ENCODE measurements around the gene KDELR3. TPM values are rescaled to one million over a fixed set of nuclear protein-coding genes. Genes with fewer than 3 reads are reported as not detected.

The KDELR3 gene
- total RNA-seq, 1 donor from 2014 or later: 7.1 TPM

DNA sequence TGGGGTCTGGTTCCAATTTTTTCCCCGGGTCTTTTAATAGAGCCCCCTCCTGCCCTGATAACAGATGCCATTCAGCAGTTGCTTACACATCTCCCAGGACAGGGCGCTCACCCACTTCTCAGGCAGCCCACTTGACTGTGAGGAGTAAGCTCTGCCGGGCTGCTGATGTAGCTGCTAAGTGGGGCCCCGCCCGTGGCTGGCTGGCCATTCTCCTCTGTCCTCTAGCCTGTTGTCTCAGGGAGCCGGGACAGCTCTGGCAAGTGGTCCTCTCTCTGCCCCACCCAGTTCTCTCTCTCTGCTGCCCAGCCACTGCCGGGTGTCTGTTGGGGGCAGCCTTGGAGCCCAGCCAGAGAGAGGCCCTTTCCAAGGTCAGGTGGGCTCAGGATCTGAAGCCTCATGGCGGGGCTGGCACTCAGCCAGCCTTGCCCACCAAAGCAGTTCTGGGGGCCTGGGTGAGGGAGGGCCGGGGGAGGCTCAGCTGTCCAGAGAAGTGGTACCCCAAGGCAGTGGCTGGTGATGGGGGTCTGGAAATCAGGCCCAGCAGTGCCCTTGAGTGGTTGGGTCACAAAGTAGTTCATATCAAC is 21.8 kb upstream of the KDELR3 start:
- TF ChIP-seq, protein P1, sequence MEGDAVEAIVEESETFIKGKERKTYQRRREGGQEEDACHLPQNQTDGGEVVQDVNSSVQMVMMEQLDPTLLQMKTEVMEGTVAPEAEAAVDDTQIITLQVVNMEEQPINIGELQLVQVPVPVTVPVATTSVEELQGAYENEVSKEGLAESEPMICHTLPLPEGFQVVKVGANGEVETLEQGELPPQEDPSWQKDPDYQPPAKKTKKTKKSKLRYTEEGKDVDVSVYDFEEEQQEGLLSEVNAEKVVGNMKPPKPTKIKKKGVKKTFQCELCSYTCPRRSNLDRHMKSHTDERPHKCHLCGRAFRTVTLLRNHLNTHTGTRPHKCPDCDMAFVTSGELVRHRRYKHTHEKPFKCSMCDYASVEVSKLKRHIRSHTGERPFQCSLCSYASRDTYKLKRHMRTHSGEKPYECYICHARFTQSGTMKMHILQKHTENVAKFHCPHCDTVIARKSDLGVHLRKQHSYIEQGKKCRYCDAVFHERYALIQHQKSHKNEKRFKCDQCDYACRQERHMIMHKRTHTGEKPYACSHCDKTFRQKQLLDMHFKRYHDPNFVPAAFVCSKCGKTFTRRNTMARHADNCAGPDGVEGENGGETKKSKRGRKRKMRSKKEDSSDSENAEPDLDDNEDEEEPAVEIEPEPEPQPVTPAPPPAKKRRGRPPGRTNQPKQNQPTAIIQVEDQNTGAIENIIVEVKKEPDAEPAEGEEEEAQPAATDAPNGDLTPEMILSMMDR (IDR thresholded peaks at IDR 0.05; ENCODE audit: insufficient read depth, low read length, severe bottlenecking): no peak
- FAIRE-seq (no peak), DNase-seq (ENCODE audit: low read depth) (no peak)
- H3K4me3 ChIP-seq (ENCODE audit: low read depth, low read length): no peak overlapping the region
- peaks cover 4% of the 10 kb centered on the region for H3K27me3 ChIP-seq (ENCODE audit: control insufficient read depth, insufficient read depth, low read length)
- H3K36me3 ChIP-seq (ENCODE audit: control insufficient read depth, insufficient read depth, low read length): no peaks in the 10 kb centered on the region

DNA sequence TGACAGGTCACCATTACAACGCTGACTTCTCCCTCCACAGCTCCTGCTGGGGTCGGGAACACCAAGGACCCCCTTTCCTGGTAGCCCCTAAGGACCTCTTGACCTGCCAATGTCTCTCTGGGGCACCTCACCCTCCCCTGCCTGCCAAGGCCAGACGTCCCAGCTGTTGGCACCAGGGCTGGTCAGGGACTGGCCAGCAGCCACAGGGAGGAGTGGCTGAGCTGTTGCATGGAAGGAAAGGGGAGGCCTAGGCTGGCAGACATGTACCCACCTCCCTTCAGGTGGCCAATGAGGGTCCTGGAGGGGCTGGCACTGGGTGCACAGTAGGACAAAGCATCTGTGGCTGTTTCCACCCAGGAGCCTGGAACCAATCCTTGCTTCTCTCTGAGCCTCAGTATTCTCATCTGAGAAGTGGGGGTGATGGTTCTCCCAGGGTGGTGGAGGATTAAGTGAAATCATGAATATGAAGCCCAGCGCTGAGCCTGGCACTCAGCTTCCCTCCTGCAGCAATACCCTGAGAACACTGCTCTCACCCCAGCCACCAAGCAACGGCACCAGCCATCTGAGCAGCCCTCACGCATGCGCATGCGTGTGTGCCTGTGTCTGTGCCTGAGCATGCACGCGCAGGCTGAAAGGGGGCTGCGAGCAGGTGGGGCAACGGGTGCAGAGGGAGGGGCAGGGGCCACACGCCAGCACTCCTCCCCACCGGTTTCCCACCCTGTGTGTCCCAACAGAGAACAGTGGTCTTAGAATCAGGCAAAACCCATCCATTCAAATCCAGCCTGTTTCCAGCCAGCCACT is 18.8 kb upstream of the KDELR3 start:
- H3K36me3 ChIP-seq (ENCODE audit: control insufficient read depth, insufficient read depth, low read length): no peaks in the 10 kb centered on the region
- no peak for DNase-seq (ENCODE audit: low read depth)
- H3K4me3 ChIP-seq (ENCODE audit: low read depth, low read length): no peak overlapping the region
- FAIRE-seq: no peak
- peaks cover 11% of the 10 kb centered on the region for H3K27me3 ChIP-seq (ENCODE audit: control insufficient read depth, insufficient read depth, low read length)
- TF ChIP-seq, protein P1 (IDR thresholded peaks at IDR 0.05; ENCODE audit: insufficient read depth, low read length, severe bottlenecking): no peak

DNA sequence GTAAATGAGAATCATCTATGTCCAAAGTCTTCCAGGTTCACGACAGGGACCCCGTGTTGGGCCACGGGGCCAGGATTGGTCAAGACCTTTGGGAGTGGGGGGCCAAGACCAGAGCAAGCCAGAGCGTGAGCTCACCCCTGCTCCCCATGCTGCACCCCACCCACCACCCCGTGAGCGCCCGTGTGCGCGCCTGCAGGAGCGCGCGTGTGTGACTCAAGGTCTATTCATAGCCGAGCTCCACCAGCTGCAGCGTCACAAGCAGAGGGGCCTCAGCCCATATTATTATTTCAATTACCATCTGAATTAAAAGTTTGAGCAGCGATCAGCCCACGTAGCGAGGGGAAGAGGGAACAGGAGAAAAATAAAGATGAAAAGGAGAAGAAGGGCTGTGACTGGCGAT is 18.1 kb upstream of the KDELR3 start:
- Histone ChIP-seq H3K27me3 (ENCODE audit: control insufficient read depth, insufficient read depth, low read length) (peaks cover 16% of the 10 kb centered on the region), H3K36me3 (ENCODE audit: control insufficient read depth, insufficient read depth, low read length) (no peaks in the 10 kb centered on the region), H3K4me3 (ENCODE audit: low read depth, low read length) (no peak overlapping the region)
- TF ChIP-seq, protein P1 (IDR thresholded peaks at IDR 0.05; ENCODE audit: insufficient read depth, low read length, severe bottlenecking): no peak
- DNase-seq (ENCODE audit: low read depth) (no peak), FAIRE-seq (no peak)

DNA sequence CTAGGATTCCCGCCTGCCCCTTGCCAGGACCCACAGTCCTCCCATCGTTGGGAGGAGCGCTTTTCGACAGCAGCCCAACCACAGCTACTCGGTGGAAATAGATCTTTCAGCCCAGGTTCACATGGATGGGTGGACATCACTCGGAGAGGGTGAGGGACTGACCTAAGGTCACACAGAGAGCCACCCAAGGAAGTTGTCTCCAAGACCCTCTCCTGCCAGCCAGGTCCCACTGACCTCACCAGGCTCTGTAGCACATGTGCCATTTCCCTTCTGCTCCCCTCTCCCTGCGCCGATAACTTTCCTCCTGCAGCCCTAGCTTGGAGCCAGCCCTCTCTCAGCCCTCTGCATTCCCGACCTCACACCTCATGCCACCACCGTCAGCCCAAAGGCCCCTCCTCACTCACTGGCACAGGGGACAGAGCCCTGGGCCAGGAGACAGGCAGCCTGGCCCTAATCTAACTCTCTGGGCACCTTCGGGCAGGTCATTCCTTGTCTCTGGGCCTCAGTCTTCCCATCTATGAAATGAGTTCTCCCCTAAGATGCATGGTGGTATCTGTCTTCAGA is 17.6 kb upstream of the KDELR3 start:
- H3K4me3 ChIP-seq (ENCODE audit: low read depth, low read length): no peak overlapping the region
- peaks cover 16% of the 10 kb centered on the region for H3K27me3 ChIP-seq (ENCODE audit: control insufficient read depth, insufficient read depth, low read length)
- FAIRE-seq (peak; percentile 91), DNase-seq (ENCODE audit: low read depth) (no peak)
- H3K36me3 ChIP-seq (ENCODE audit: control insufficient read depth, insufficient read depth, low read length): no peaks in the 10 kb centered on the region
- TF ChIP-seq, protein P1 (IDR thresholded peaks at IDR 0.05; ENCODE audit: insufficient read depth, low read length, severe bottlenecking): no peak

DNA sequence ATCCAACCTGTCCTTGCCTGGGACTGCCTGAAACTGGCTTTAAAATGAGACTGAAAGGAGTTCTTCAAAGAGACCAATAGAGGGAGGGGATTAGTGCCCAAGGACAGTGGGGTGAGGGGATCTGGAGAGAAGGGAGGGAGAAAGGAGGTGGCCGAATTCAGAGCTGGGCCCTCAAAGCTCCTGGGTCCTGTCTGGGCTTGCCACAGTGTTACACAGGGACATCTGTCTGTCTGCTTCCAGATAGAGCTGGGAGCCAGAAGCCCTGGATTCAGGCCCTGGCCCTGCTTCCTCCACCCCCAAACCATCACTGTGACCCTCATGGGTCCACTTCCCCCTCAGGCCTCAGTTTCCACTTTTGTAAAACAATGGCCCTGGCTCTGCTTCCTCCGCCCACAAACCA is 16.5 kb upstream of the KDELR3 start:
- TF ChIP-seq, protein P1 (IDR thresholded peaks at IDR 0.05; ENCODE audit: insufficient read depth, low read length, severe bottlenecking): no peak

More for the DNA sequence above, 16.5 kb upstream of the KDELR3 start:
- Histone ChIP-seq H3K4me3 (ENCODE audit: low read depth, low read length) (no peak overlapping the region), H3K27me3 (ENCODE audit: control insufficient read depth, insufficient read depth, low read length) (peaks cover 21% of the 10 kb centered on the region), H3K36me3 (ENCODE audit: control insufficient read depth, insufficient read depth, low read length) (no peaks in the 10 kb centered on the region)
- DNase-seq (ENCODE audit: low read depth): no peak
- FAIRE-seq: no peak

All from bronchial epithelial cell (primary cell).